Sigmoid colon (tissue), 7 donors: Measurements from ENCODE around the gene CDK13. TPM values are rescaled to one million over a fixed set of nuclear protein-coding genes. Genes with fewer than 3 reads are reported as not detected.
"Not testable (repeated sequence)": the region's sequence is repeated elsewhere in the genome, so short reads cannot be mapped to it uniquely, and the experiment has no call there.

ENCODE experiments used
- DNase-seq: peaks from one replicate; pipeline ENCODE4 v3.0.0-alpha.2; 2019
- H3K27ac ChIP-seq, 4 donors: fragments of 200-600 bp; sonication (generic); one replicate each; pipeline ENCODE4 v1.5.1; 2016 to 2019; ENCODE audit warnings: mild to moderate bottlenecking in 1 of 4
- H3K27me3 ChIP-seq, 3 donors: fragments of 200-600 bp; sonication (generic); one replicate each; pipeline ENCODE4 v1.5.1; 2019; ENCODE audit warnings: mild to moderate bottlenecking in 1 of 3
- H3K36me3 ChIP-seq, 4 donors: fragments of 200-600 bp; sonication (generic); one replicate each; pipeline ENCODE4 v1.5.1; 2016 to 2019
- H3K4me1 ChIP-seq, 4 donors: fragments of 200-600 bp; sonication (generic); one replicate each; pipeline ENCODE4 v1.5.1; 2017 to 2019
- H3K4me3 ChIP-seq, 4 donors: fragments of 200-600 bp; sonication (generic); one replicate each; pipeline ENCODE4 v1.5.1; 2017 to 2019; ENCODE audit warnings: mild to moderate bottlenecking in 2 of 4, moderate library complexity in 1 of 4
- H3K9me3 ChIP-seq, 4 donors: fragments of 200-600 bp in 3 of 4; sonication (generic) in 3 of 4; one replicate each; pipeline versions ENCODE4 v1.5.1 to v1.6.1; 2013 to 2019
- EP300 ChIP-seq, 4 donors: sonication (generic); formaldehyde crosslinking; IDR thresholded peaks; one replicate each; pipeline ENCODE4 v1.6.1; 2017; ENCODE audit warnings: antibody characterized with exemption in 4 of 4
- POLR2A ChIP-seq, 2 donors: fragments of 450-650 bp; IDR thresholded peaks; one replicate each; pipeline ENCODE4 v1.6.1; 2016; ENCODE audit warnings: antibody characterized with exemption in 2 of 2, mild to moderate bottlenecking in 2 of 2, moderate library complexity in 2 of 2
- POLR2AphosphoS5 ChIP-seq, 4 donors: sonication (generic); formaldehyde crosslinking; IDR thresholded peaks; one replicate each; pipeline ENCODE4 v1.6.1; 2017; ENCODE audit warnings: antibody characterized with exemption in 4 of 4
- WGBS, 2 donors: extraction: QIAGEN DNeasy Blood & Tissue Kit; methylation state at CpG; one replicate each; pipeline ENCODE4 v1.1.7; 2013; 5-methylcytosine and 5-hydroxymethylcytosine counted together
- intact Hi-C: fragments of 100-400 bp; cut with DNase I; formaldehyde crosslinking; loops from one replicate; pipeline ENCODE4 v1.15.1; 2023
- polyA plus RNA-seq, 3 donors: library from polyadenylated mRNA; stranded (reverse); fragments of 200-250 nt; gene quantifications; one replicate each; pipeline ENCODE4 v1.2.3, GENCODE V29; 2013
- total RNA-seq, 4 donors: library from RNA; depleted of rRNA; stranded (reverse); fragments of >200 nt; gene quantifications; one replicate each; pipeline ENCODE4 v1.1.0, GENCODE V29; 2016
- TF ChIP-seq, protein P1 (sequence below), 4 experiments: fragments of 450-650 bp in 3 of 4; fragments of 200-600 bp in 1 of 4; IDR thresholded peaks; one replicate each; pipeline ENCODE4 v1.5.1; 2016 to 2019; ENCODE audit warnings: antibody characterized with exemption in 4 of 4, mild to moderate bottlenecking in 3 of 4, moderate library complexity in 2 of 4
- donor health status: healthy with polysubstance abuse.
- donor health status: Bipolar disorder and iron deficiency.
- donor health status: healthy.

Gene CDK13
- total and polyA plus RNA-seq, 7 donors, result 8.4 to 80.0 (median 63.8) TPM

DNA sequence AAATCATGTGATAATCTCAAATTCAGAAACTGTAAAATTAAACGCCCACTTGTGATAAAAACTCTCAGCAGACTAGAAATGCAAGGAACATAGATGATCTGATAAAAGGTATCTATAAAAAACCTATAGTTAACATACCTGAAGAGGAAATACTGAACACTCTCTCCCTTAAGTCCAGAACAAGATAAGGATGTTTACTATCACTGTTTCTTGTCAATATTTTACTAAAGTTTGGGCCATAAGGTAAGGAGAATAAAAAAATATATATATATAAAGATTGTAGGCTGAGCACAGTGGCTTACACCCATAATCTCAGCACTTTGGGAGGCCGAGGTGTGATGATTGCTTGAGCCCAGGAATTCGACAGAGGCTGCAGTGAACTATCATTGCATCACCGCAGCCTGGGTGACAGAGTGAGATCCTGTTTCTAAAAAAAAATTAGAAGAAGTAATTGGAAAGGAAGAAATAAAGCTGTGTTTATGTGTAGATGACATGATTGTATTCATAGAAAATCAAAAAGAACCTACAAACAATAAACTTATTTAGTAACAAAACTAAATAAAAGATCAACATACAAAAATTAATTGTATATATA lies 155.9 kb downstream of the CDK13 start:
- Histone ChIP-seq H3K36me3 (no peaks in the 10 kb centered on the region), H3K27ac (no peak overlapping the region), H3K4me1 (no peaks in the 10 kb centered on the region), H3K9me3 (no peaks in the 10 kb centered on the region), H3K27me3 (no peaks in the 10 kb centered on the region), H3K4me3 (no peak overlapping the region)
- TF ChIP-seq EP300 (IDR thresholded peaks at IDR 0.05), result no peak
- TF ChIP-seq, protein P1, sequence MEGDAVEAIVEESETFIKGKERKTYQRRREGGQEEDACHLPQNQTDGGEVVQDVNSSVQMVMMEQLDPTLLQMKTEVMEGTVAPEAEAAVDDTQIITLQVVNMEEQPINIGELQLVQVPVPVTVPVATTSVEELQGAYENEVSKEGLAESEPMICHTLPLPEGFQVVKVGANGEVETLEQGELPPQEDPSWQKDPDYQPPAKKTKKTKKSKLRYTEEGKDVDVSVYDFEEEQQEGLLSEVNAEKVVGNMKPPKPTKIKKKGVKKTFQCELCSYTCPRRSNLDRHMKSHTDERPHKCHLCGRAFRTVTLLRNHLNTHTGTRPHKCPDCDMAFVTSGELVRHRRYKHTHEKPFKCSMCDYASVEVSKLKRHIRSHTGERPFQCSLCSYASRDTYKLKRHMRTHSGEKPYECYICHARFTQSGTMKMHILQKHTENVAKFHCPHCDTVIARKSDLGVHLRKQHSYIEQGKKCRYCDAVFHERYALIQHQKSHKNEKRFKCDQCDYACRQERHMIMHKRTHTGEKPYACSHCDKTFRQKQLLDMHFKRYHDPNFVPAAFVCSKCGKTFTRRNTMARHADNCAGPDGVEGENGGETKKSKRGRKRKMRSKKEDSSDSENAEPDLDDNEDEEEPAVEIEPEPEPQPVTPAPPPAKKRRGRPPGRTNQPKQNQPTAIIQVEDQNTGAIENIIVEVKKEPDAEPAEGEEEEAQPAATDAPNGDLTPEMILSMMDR (IDR thresholded peaks at IDR 0.05), result no peak
- TF ChIP-seq POLR2A (IDR thresholded peaks at IDR 0.05), result no peak
- TF ChIP-seq POLR2AphosphoS5 (IDR thresholded peaks at IDR 0.05), result no peak
- intact Hi-C loops, result no loop called here
- no peak for DNase-seq
- WGBS, 2 donors, result 11 to 57% methylated on average over 4 of the region's 4 CpGs

DNA sequence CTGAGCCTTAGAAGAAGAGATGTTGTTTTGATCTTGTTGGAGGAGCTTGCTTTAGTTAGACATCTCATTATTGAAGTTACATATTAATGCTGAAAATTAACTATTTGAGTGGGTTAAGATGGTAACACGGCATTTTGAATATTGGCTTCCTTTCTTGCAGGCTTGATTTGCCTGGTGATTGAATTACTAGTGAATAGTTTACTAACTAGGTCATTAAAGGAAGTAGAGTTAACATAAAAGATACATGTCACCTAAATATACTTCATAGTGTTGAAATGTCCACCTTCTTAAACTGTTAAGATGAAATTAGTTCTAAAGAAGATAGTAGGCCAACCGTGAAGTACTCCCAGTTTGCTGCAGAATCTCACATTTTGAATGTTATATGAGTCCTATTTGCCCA lies 165.9 kb downstream of the CDK13 start:
- no peak overlapping the region for H3K4me3 ChIP-seq
- H3K27me3 ChIP-seq, result no peaks in the 10 kb centered on the region
- H3K9me3 ChIP-seq, result no peaks in the 10 kb centered on the region
- no peaks in the 10 kb centered on the region for H3K36me3 ChIP-seq
- no peak for DNase-seq
- 95% methylated on average over 2 of the region's 2 CpGs for WGBS, 2 donors
- no peak overlapping the region for H3K27ac ChIP-seq
- intact Hi-C loops, result no loop called here
- no peaks in the 10 kb centered on the region for H3K4me1 ChIP-seq
- TF ChIP-seq POLR2A (IDR thresholded peaks at IDR 0.05) (no peak), EP300 (IDR thresholded peaks at IDR 0.05) (no peak), POLR2AphosphoS5 (IDR thresholded peaks at IDR 0.05) (no peak)
- TF ChIP-seq, protein P1 (IDR thresholded peaks at IDR 0.05), result no peak

DNA sequence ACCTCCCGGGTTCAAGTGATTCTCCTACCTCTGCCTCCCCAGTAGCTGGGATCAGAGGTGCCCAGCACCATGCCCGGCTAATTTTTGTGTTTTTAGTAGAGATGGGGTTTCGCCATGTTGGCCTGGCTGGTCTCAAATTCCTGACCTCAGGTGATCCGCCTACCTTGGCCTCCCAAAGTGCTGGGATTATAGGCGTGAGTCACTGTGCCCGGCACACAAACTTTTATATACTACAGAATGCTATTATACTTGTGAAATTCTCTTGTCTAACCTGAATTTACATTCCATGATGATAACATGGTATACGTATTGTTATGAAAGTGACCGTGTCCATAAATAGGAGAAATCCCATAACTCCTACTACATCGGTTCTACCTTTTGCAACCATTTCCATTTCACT lies 167.1 kb downstream of the CDK13 start:
- H3K27ac ChIP-seq, H3K27me3 ChIP-seq, intact Hi-C loops, H3K4me3 ChIP-seq, H3K36me3 ChIP-seq, H3K4me1 ChIP-seq, H3K9me3 ChIP-seq, DNase-seq: not testable (repeated sequence)
- WGBS, 2 donors, result 89 to 93% methylated on average over 9 of the region's 9 CpGs

DNA sequence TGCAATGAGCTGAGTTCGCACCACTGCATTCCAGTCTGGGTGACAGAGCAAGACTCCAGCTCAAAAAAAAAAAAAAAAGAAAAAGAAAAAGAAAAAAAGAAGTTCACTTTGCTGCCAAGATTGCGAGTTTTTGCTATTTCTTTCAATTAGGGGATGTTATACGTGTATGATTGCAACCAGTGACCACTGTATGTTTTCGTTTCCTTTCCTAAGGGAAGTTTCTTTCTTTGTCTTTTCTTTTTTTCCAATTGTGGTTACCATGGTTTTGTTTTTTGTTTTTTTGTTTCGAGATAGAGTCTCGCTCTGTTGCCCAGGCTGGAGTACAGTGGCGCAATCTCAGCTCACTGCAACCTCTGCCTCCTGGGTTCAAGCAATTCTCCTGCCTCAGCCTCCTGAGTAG lies 168.1 kb downstream of the CDK13 start:
- H3K27me3 ChIP-seq, H3K9me3 ChIP-seq, H3K27ac ChIP-seq, intact Hi-C loops, H3K4me1 ChIP-seq, H3K4me3 ChIP-seq, H3K36me3 ChIP-seq, DNase-seq: not testable (repeated sequence)
- WGBS, 2 donors, result 83 to 88% methylated on average over 7 of the region's 7 CpGs

DNA sequence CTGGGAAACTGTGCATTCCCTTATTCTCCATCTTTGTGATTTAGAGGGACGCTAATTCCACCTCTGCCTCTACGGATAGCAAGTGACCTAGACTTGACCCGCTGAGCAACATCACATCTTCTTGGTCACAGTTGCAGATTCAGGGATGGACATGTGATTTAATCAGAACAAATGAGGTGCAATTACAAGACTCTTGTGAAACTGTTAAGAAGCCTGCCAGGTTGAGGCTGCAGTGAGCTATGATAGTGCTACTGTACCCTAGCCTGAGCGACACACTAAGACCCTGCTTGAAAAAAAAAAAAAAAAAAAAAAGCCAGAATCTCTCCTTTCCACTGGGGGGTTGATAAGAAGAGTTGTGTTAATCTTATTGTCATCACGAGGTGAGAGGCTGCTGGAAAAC lies 170.0 kb downstream of the CDK13 start:
- no peak for TF ChIP-seq EP300 (IDR thresholded peaks at IDR 0.05)
- TF ChIP-seq POLR2AphosphoS5 (IDR thresholded peaks at IDR 0.05), result no peak
- intact Hi-C loops, result no loop called here
- WGBS, 2 donors, result 96% methylated on average over 5 of the region's 5 CpGs

GRCh38 chr7:40122100-40122939 lies 172.3 kb downstream of the CDK13 start:
- H3K27me3 ChIP-seq, H3K36me3 ChIP-seq, H3K9me3 ChIP-seq, H3K4me3 ChIP-seq, intact Hi-C loops, H3K27ac ChIP-seq, H3K4me1 ChIP-seq, DNase-seq: not testable (repeated sequence)
- 85 to 93% methylated on average over 14 of the region's 14 CpGs for WGBS, 2 donors

More for the DNA sequence above, 170.0 kb downstream of the CDK13 start:
- Histone ChIP-seq H3K27ac (no peak overlapping the region), H3K9me3 (no peaks in the 10 kb centered on the region), H3K36me3 (no peaks in the 10 kb centered on the region), H3K4me3 (no peak overlapping the region), H3K27me3 (no peaks in the 10 kb centered on the region), H3K4me1 (no peaks in the 10 kb centered on the region)
- no peak for DNase-seq

GRCh38 chr7:40122940-40123254 lies 172.8 kb downstream of the CDK13 start:
- no peak for TF ChIP-seq POLR2A (IDR thresholded peaks at IDR 0.05)
- TF ChIP-seq, protein P1 (IDR thresholded peaks at IDR 0.05), result no peak
- no peak for TF ChIP-seq POLR2AphosphoS5 (IDR thresholded peaks at IDR 0.05)
- no peak for TF ChIP-seq EP300 (IDR thresholded peaks at IDR 0.05)
- Histone ChIP-seq H3K27ac (no peak overlapping the region), H3K36me3 (no peaks in the 10 kb centered on the region), H3K27me3 (no peaks in the 10 kb centered on the region), H3K4me1 (no peaks in the 10 kb centered on the region), H3K9me3 (no peaks in the 10 kb centered on the region), H3K4me3 (no peak overlapping the region)
- 97 to 99% methylated on average over 2 of the region's 2 CpGs for WGBS, 2 donors
- intact Hi-C loops, result no loop called here
- DNase-seq, result no peak
